Measurements from ENCODE around the gene SLC26A6.

Gene SLC26A6

GRCh38 chr3:48651771-48652170 lies 16.5 kb upstream of the SLC26A6 start:
- TF ChIP-seq CTCF (IDR thresholded peaks at IDR 0.05; ENCODE audit: low read depth, low read length, missing control alignments) = no peak
- no peak for DNase-seq (ENCODE audit: low read depth)
- H3K4me3 ChIP-seq (ENCODE audit: low read depth, low read length) = no peak overlapping the region

GRCh38 chr3:48650723-48651122 lies 15.5 kb upstream of the SLC26A6 start:
- no peak for DNase-seq (ENCODE audit: low read depth)
- no peak for TF ChIP-seq CTCF (IDR thresholded peaks at IDR 0.05; ENCODE audit: low read depth, low read length, missing control alignments)
- no peak overlapping the region for H3K4me3 ChIP-seq (ENCODE audit: low read depth, low read length)

GRCh38 chr3:48648188-48648850 lies 13.1 kb upstream of the SLC26A6 start:
- TF ChIP-seq CTCF (IDR thresholded peaks at IDR 0.05; ENCODE audit: low read depth, low read length, missing control alignments) = no peak
- DNase-seq (ENCODE audit: low read depth) = no peak
- H3K4me3 ChIP-seq (ENCODE audit: low read depth, low read length) = no peak overlapping the region

GRCh38 chr3:48647714-48648113 lies 12.5 kb upstream of the SLC26A6 start:
- no peak for TF ChIP-seq CTCF (IDR thresholded peaks at IDR 0.05; ENCODE audit: low read depth, low read length, missing control alignments)
- H3K4me3 ChIP-seq (ENCODE audit: low read depth, low read length) = no peak overlapping the region
- DNase-seq (ENCODE audit: low read depth) = no peak

GRCh38 chr3:48644898-48645760 lies 9.9 kb upstream of the SLC26A6 start:
- no peak overlapping the region for H3K4me3 ChIP-seq (ENCODE audit: low read depth, low read length)
- DNase-seq (ENCODE audit: low read depth) = no peak
- no peak for TF ChIP-seq CTCF (IDR thresholded peaks at IDR 0.05; ENCODE audit: low read depth, low read length, missing control alignments)

GRCh38 chr3:48642605-48643004 lies 7.3 kb upstream of the SLC26A6 start:
- no peak for DNase-seq (ENCODE audit: low read depth)

More at GRCh38 chr3:48642605-48643004, 7.3 kb upstream of the SLC26A6 start:
- no peak overlapping the region for H3K4me3 ChIP-seq (ENCODE audit: low read depth, low read length)
- TF ChIP-seq CTCF (IDR thresholded peaks at IDR 0.05; ENCODE audit: low read depth, low read length, missing control alignments) = no peak

Measured in GM12864 (cell line).